ENCODE results near the gene HDLBP.

HDLBP gene

DNA sequence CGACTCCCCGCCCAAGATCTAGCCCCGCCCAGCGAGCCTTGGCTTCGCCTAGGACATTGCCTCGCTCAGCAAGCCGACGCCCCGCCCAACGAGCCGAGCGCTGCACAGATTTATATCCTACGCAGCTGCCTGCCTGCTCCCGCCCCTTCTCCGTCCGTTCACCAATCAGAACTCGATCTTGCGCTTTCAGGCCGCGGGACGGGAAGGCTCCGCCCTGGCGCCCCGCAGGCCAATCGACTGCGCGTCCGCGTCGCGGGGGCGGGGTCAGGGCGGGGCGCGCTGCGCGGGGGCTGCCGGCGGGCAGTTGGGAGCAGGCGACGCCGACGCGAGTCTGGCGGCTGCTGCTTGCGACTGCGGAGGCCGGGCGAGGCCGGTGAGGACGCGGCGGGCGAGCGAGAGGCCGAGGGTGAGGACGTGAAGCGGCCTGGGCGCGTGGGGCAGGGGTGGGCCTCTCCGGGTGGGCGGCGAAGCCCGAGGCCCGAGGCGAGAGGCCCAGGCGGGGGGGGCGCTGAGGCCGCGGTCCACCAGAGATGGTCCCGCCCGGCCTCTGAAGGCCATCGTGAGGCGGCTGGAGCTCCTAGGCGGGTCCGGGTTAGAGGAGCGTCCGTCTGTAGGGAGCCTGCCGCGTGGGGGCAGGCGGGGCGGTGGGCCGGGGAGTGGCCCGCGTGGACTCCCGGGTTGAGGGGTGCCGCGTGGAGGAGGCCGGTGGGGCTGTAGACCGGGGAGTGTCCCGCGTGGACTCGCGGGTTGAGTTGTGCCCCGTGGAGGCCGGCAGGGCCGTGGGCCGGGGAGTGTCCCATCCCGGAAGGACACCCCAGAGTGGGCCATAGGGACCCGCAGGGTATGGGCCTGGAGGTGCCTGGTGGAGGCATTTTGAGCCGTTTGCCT lies 40.8 kb upstream of the HDLBP start, which contains the start of gene FARP2:
TSS of gene FARP2 (plus strand) at position 303 of the 888 bp plus-strand sequence. CDS start 16,823 bp downstream, outside the sequence.
- H3K4me3 ChIP-seq (ENCODE audit: low read depth, low read length), result peak within 1 kb of the TSS; percentile 86

GRCh38 chr2:241354668-241355658 lies 39.5 kb upstream of the HDLBP start:
- TF ChIP-seq, protein P1, sequence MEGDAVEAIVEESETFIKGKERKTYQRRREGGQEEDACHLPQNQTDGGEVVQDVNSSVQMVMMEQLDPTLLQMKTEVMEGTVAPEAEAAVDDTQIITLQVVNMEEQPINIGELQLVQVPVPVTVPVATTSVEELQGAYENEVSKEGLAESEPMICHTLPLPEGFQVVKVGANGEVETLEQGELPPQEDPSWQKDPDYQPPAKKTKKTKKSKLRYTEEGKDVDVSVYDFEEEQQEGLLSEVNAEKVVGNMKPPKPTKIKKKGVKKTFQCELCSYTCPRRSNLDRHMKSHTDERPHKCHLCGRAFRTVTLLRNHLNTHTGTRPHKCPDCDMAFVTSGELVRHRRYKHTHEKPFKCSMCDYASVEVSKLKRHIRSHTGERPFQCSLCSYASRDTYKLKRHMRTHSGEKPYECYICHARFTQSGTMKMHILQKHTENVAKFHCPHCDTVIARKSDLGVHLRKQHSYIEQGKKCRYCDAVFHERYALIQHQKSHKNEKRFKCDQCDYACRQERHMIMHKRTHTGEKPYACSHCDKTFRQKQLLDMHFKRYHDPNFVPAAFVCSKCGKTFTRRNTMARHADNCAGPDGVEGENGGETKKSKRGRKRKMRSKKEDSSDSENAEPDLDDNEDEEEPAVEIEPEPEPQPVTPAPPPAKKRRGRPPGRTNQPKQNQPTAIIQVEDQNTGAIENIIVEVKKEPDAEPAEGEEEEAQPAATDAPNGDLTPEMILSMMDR (IDR thresholded peaks at IDR 0.05; ENCODE audit: low read depth, low read length), result no peak
- no peak overlapping the region for H3K4me3 ChIP-seq (ENCODE audit: low read depth, low read length)

More for the DNA sequence above, 40.8 kb upstream of the HDLBP start, which contains the start of gene FARP2:
- TF ChIP-seq, protein P1 (IDR thresholded peaks at IDR 0.05; ENCODE audit: low read depth, low read length), result no peak

DNA sequence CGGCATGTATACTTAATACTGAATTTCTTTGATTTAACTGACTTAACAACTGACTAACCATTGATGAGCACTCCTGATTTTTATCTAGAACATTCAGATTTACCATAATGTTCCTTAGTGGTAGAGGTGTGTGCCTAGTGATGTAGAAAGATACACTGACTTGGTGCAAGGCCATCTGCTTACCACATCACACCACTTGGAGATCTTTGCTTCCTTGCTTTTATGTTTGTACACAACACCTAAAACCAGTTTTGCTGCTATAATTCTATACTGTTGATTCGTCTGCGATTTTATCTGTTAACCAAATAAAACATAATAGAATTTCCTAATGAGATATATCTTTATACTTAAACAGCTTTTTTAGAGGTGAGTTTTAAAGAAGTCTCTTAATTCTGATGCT lies 36.8 kb upstream of the HDLBP start:
- TF ChIP-seq, protein P1 (IDR thresholded peaks at IDR 0.05; ENCODE audit: low read depth, low read length), result no peak

GRCh38 chr2:241351640-241352031 lies 36.2 kb upstream of the HDLBP start:
- H3K4me3 ChIP-seq (ENCODE audit: low read depth, low read length), result no peak overlapping the region
- TF ChIP-seq, protein P1 (IDR thresholded peaks at IDR 0.05; ENCODE audit: low read depth, low read length), result no peak

More for the DNA sequence above, 36.8 kb upstream of the HDLBP start:
- no peak overlapping the region for H3K4me3 ChIP-seq (ENCODE audit: low read depth, low read length)

DNA sequence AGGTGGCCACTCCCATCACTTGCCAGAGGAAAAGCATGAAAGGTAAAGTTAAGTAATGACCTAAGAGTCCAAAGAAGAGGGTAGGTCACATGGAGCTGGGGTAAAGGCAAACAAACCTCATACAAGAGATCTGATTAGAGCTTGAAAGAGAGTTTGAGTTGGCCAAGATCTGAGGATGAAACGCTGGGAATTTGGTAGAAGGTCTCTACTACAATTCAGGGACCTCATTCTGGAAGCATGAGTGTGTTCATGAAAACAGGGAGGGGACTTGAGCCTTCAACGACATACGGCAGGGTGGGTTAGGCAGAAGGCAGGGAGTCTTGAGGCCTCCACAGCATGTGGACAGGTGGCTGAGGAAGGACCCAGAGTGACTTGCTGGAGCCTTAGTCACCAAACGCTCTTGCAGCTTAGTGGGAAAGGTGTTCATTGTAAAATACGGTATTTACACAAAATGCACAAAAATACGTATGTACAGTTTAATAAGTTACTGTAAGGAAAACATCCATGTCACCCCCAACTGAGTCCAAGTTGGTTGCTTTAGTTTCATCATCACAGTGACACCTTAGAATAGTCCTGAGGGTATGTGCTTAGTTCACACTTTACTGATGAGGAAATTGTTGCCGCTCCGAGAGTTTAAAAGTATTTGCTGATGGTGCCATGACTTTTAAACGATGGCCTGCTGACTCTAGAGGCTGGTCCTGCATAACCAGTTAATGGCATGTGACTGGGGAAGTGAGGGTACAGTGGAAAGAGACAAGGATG lies 35.6 kb upstream of the HDLBP start:
- TF ChIP-seq, protein P1 (IDR thresholded peaks at IDR 0.05; ENCODE audit: low read depth, low read length), result no peak
- no peak overlapping the region for H3K4me3 ChIP-seq (ENCODE audit: low read depth, low read length)

GRCh38 chr2:241350530-241350877 lies 35.0 kb upstream of the HDLBP start:
- TF ChIP-seq, protein P1 (IDR thresholded peaks at IDR 0.05; ENCODE audit: low read depth, low read length), result no peak

More at GRCh38 chr2:241350530-241350877, 35.0 kb upstream of the HDLBP start:
- H3K4me3 ChIP-seq (ENCODE audit: low read depth, low read length), result no peak overlapping the region

Data from WI38 (cell line).